ENCODE measurements around the gene VTI1A. TPM values are rescaled to one million over a fixed set of nuclear protein-coding genes. Genes with fewer than 3 reads are reported as not detected.

Gene VTI1A
- total and polyA plus RNA-seq, 2 experiments from 2014 or later = 26.8 to 31.0 TPM

- peak; percentile 49 for DNase-seq (ENCODE audit: low spot score)
- H3K4me2 ChIP-seq = peak overlapping the region; percentile 26
- 0 out of 2 replicates have a peak, but pooled peaks cover 6% of the 10 kb centered on the region for H3K9me2 ChIP-seq (ENCODE audit: insufficient read depth)
- H3K27ac ChIP-seq (ENCODE audit: low read depth) = peak overlapping the region; percentile 89
- H2AFZ ChIP-seq = no peak overlapping the region
- H3K79me2 ChIP-seq (replicated peaks; ENCODE audit: insufficient read depth) = no peaks in the 10 kb centered on the region
- Mint-ChIP-seq H3K4me3 (no peak overlapping the region), H3K4me1 (peaks cover 32% of the 10 kb centered on the region), H3K27ac (no peak overlapping the region), H3K9me3 (no peaks in the 10 kb centered on the region), H3K36me3 (ENCODE audit: low read depth) (no peaks in the 10 kb centered on the region), H3K27me3 (ENCODE audit: insufficient read depth, low read depth, poor library complexity) (peaks cover 4% of the 10 kb centered on the region)
- TF ChIP-seq NANOG (IDR thresholded peaks at IDR 0.05; ENCODE audit: borderline replicate concordance) (peak; percentile 57; the same call in 1 of the 2 replicates), REST (IDR thresholded peaks at IDR 0.05; ENCODE audit: unreplicated experiment) (no peak), ZNF462 (CRISPR knock-in tag; IDR thresholded peaks at IDR 0.05) (no peak), CTCF (conservative IDR thresholded peaks at IDR 0.05; ENCODE audit: low read depth in 2 of 2) (no peak)
- peaks cover 50% of the 10 kb centered on the region for H3K4me1 ChIP-seq (ENCODE audit: insufficient read depth)
- no peaks in the 10 kb centered on the region for H3F3A ChIP-seq (replicated peaks; ENCODE audit: low read depth)
- no peaks in the 10 kb centered on the region for H3K36me3 ChIP-seq (ENCODE audit: insufficient read depth)
- 0 out of 2 replicates have a peak overlapping the region, but pooled peaks have one; percentile 12 for H3K4me3 ChIP-seq
- ATAC-seq = peak; percentile 66
- no peaks in the 10 kb centered on the region for H4K20me1 ChIP-seq (replicated peaks; ENCODE audit: insufficient read depth)
- no peaks in the 10 kb centered on the region for H3K27me3 ChIP-seq (ENCODE audit: insufficient read depth)
Observed at GRCh38 chr10:112678581-112678980, 231.6 kb downstream of the VTI1A start.
